GM12891 (cell line): ENCODE results near the gene DNAJC17.

Experiments used
- POLR2A ChIP-seq: IDR thresholded peaks from 2 replicates; pipeline ENCODE4 v1.6.1; 2011; ENCODE audit warnings: low read depth, low read length, control low read depth
- POLR2AphosphoS5 ChIP-seq: IDR thresholded peaks from 2 replicates; pipeline ENCODE4 v1.6.1; 2011; ENCODE audit warnings: low read depth, low read length, control low read depth
- POU2F2 ChIP-seq: IDR thresholded peaks from 2 replicates; pipeline ENCODE4 v1.6.1; 2011; ENCODE audit warnings: low read depth, mild to moderate bottlenecking, control low read depth, low read length, moderate library complexity
- SPI1 ChIP-seq: IDR thresholded peaks from 2 replicates; pipeline ENCODE4 v1.6.1; 2011; ENCODE audit warnings: low read depth, low read length, control low read depth
- TAF1 ChIP-seq: IDR thresholded peaks from 2 replicates; pipeline ENCODE4 v1.6.1; 2011; ENCODE audit warnings: low read depth, low read length, control low read depth

DNA sequence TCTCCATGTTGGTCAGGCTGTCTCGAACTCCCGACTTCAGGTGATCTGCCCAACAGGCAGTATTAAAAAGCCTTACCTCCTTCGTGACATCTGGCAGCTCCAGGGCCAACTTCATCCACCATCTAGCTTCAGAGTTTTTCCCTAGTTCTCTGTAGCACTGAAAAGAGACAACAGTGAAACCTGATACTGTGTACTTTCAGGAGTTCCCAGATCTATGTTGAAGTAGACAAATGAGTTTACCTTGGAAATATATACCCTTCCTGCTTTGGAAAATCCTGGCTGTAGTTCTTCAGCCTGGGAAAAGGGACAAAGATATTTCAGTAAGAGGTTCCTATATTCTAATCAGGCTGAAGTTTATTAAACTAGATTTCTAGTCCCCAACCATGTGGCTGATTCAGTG lies 70.2 kb downstream of the DNAJC17 start:
- TF ChIP-seq POLR2A (no peak), TAF1 (no peak), SPI1 (no peak), POLR2AphosphoS5 (no peak), POU2F2 (no peak)
